ENCODE data around the gene HDLBP.

GRCh38 chr2:241204490-241204889 lies 111.0 kb downstream of the HDLBP start:
- TF ChIP-seq CTCF (conservative IDR thresholded peaks at IDR 0.05; ENCODE audit: low read depth, low read length) (no peak), EZH2 (IDR thresholded peaks at IDR 0.05; ENCODE audit: borderline replicate concordance, low read depth, low read length, poor library complexity, severe bottlenecking) (no peak)
